ENCODE data around the gene DAB2. TPM values are rescaled to one million over a fixed set of nuclear protein-coding genes. Genes with fewer than 3 reads are reported as not detected.

DAB2 gene
- total and polyA plus RNA-seq, 8 donors, result 96.8 to 162 (median 120) TPM

- Histone ChIP-seq H3K27ac (no peak overlapping the region), H3K27me3 (no peaks in the 10 kb centered on the region), H3K4me3 (no peak overlapping the region), H3K9me3 (no peaks in the 10 kb centered on the region), H3K4me1 (no peaks in the 10 kb centered on the region), H3K36me3 (peaks cover 0 to 66% of the 10 kb centered on the region in 2 donors)
- intact Hi-C loops (cut with DNase I), result no loop called here
- TF ChIP-seq CTCF (IDR thresholded peaks at IDR 0.05), result no peak
- DNase-seq (no peak), ATAC-seq (no peak)
Measured at GRCh38 chr5:39384271-39384670, 40.5 kb downstream of the DAB2 start.

GRCh38 chr5:39381376-39381775 lies 43.4 kb downstream of the DAB2 start:
- intact Hi-C loops (cut with DNase I), result no loop called here

GRCh38 chr5:39379693-39380092 lies 45.1 kb downstream of the DAB2 start:
- peaks cover 0 to 77% of the 10 kb centered on the region in 2 donors for H3K36me3 ChIP-seq
- no peak for ATAC-seq
- no peaks in the 10 kb centered on the region for H3K27me3 ChIP-seq
- H3K9me3 ChIP-seq, result no peaks in the 10 kb centered on the region
- DNase-seq, result peak in 2 of 4 donors; percentile 72 to 85
- intact Hi-C loops (cut with DNase I), result loop anchor here in 1 of 2 donors (5.0 kb wide), 1 partner anchor 168 kb away; no protein-coding TSS in a partner anchor
- H3K4me1 ChIP-seq, result no peaks in the 10 kb centered on the region
- no peak overlapping the region for H3K4me3 ChIP-seq
- H3K27ac ChIP-seq, result no peak overlapping the region
- no peak for TF ChIP-seq CTCF (IDR thresholded peaks at IDR 0.05)

More at GRCh38 chr5:39381376-39381775, 43.4 kb downstream of the DAB2 start:
- DNase-seq, result no peak
- no peak overlapping the region for H3K27ac ChIP-seq
- peaks cover 0 to 75% of the 10 kb centered on the region in 2 donors for H3K36me3 ChIP-seq
- no peaks in the 10 kb centered on the region for H3K27me3 ChIP-seq
- no peak overlapping the region for H3K4me3 ChIP-seq
- H3K9me3 ChIP-seq, result no peaks in the 10 kb centered on the region
- no peaks in the 10 kb centered on the region for H3K4me1 ChIP-seq
- ATAC-seq, result no peak
- no peak for TF ChIP-seq CTCF (IDR thresholded peaks at IDR 0.05)

DNA sequence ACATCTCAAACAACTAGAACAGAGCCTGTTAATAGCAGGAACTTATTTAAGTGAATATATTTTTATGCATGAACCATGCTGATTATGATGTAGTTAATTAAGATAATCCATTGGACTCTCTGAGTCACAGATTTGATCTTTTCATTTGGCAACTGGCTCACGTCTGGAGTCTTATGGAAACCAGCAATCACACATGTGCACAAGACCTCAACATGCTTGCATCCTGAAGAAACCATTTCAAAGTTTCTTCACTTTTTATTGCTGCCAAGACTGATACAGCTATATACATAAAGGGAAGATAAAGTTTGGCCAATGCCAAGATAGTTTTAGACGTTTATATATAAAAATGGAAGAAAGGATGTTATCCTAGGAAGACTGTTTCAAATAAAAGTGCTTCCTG lies 47.2 kb downstream of the DAB2 start:
- peaks cover 0 to 87% of the 10 kb centered on the region in 2 donors for H3K36me3 ChIP-seq
- intact Hi-C loops (cut with DNase I), result loop anchor here in 1 of 2 donors (5.0 kb wide), 1 partner anchor 170 kb away; no protein-coding TSS in a partner anchor
- ATAC-seq, result no peak

GRCh38 chr5:39376293-39376714 lies 48.5 kb downstream of the DAB2 start:
- H3K9me3 ChIP-seq, result no peaks in the 10 kb centered on the region
- H3K4me1 ChIP-seq, result no peaks in the 10 kb centered on the region
- no peaks in the 10 kb centered on the region for H3K27me3 ChIP-seq
- H3K36me3 ChIP-seq, result peaks cover 0 to 85% of the 10 kb centered on the region in 2 donors
- DNase-seq (peak in 1 of 4 donors; percentile 47), ATAC-seq (peak; percentile 75)
- intact Hi-C loops (cut with DNase I), result loop anchor here in 1 of 2 donors (5.0 kb wide), 1 partner anchor 171 kb away; no protein-coding TSS in a partner anchor
- no peak overlapping the region for H3K4me3 ChIP-seq
- H3K27ac ChIP-seq, result no peak overlapping the region
- TF ChIP-seq CTCF (IDR thresholded peaks at IDR 0.05), result peak; percentile 65 to 70

More for the DNA sequence above, 47.2 kb downstream of the DAB2 start:
- no peaks in the 10 kb centered on the region for H3K27me3 ChIP-seq
- TF ChIP-seq CTCF (IDR thresholded peaks at IDR 0.05), result no peak
- H3K4me1 ChIP-seq, result no peaks in the 10 kb centered on the region
- H3K27ac ChIP-seq, result no peak overlapping the region
- H3K9me3 ChIP-seq, result no peaks in the 10 kb centered on the region
- DNase-seq, result no peak
- H3K4me3 ChIP-seq, result no peak overlapping the region

Measured in left lung (tissue), 10 donors.